Stimulated activated CD4-positive, alpha-beta T cell treated with anti-CD3 and anti-CD28 coated beads, Interleukin-1b, Interleukin-23, amount 100 ng/mL, for 4 hours (primary cell): ENCODE measurements around the gene DMRT2.
A peak's percentile ranks its signal among the peaks of the same experiment; 100 is the strongest.

Experiments used
- DNase-seq, 2 donors: peaks; one replicate each; pipeline ENCODE4 v3.0.0-alpha.2; 2020; ENCODE audit warnings: low read depth in 2 of 2

The DMRT2 gene

DNA sequence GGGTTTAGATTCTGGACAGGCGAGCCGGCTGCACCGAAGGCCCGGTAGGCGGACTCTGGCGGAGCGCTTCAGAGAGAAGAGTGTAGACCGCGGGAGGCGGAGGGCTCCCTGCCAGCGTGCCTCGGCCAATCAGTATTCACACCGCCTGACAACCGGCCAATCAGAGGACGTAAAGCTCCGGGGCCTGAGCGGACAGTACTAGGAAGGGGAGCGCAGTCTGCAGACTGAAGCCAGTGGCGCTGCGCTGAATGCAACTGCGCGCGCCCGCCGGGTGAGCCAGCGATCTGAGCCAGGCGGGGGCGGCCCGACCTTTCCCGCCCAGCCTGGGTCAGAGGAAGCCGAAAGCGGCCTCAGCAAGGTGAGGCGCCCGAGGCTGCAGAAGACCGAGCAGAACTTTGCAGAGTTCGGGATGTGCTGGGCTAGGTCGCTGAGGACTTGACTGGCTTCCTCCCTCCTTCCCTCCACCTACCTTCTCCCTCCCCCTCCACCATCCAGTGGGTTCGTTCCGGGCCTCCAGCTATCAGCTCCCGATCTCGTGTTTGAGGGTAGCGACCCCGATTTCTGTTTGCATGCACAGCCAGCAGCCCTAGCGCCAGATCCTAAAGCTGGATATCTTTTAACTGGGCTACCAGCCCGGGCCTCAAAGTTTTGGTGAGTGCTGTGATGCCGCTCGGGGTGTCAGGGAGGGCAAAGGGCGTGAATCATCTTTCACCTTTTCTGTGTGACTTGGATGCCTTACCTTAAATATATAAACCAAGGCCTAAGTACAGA lies at the start of gene DMRT2:
DMRT2 (plus strand) TSS at position 233 of the 771 bp plus-strand sequence. CDS start 1,257 bp downstream, outside the sequence.
- DNase-seq, result no peak

DNA sequence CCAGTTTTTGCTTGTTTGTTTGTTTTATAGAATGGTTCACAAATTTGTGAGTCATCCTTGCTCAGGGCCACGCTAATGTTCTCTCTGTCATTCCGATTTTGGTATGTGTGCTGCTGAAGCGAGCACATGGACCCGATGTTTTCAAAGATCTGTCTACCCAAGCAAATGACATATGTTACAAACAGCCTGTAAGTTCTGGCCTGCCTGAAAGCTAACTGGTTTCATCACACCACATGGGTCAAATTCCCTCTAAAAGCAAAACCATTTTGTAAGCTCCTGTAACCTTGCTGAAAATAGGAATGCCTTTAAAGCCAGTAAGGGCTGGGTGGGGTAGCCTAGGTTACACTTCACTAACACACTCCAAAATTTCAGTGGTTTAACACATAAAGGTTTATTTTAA lies 48.3 kb upstream of the DMRT2 start:
- DNase-seq, result no peak

DNA sequence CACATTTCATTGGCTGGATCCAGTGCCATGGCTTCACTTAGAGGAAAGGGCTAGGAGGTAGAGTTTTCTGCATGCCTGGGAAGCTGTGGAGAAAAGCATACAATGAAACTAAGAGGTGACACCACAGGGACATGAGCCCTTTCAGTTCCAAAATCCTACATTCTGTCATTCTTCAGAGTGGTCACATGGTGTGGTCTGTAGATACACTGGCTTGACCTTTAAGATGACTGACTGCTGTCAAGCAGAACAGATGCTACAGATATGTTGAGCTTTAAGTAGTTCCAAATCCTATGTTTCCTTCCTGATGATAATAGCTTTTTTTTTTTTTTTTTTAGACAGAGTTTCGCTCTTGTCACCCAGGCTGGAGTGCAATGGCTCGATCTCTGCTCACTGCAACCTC lies 47.5 kb upstream of the DMRT2 start:
- no peak for DNase-seq

DNA sequence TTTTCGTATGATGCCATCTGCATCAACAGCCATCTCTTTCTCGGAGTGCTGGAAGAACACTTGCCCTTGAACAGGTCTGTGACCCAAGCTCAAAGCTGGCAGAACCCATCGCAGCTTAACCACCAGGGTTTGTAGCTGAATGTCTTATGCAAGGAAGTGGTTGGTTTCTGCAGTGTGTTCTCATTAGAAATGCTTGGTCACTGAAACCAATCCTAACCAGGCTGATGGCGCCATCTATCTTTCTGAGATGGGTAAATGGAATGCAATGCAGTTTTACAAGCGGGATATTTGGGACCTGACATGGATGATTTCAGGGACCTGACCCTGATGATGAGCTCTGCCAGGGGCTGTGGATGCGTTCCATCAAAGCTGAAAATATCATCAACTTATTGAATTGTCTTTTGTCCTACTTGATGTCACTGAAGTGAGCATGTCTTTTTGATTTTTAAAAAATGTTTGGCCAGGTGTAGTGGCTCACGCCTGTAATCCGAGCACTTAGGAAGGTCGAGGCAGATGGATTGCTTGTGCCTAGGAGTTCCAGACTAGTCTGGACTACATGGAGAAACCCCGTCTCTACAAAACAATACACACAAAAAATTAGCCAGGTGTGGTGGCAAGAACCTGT lies 45.0 kb upstream of the DMRT2 start:
- no peak for DNase-seq

DNA sequence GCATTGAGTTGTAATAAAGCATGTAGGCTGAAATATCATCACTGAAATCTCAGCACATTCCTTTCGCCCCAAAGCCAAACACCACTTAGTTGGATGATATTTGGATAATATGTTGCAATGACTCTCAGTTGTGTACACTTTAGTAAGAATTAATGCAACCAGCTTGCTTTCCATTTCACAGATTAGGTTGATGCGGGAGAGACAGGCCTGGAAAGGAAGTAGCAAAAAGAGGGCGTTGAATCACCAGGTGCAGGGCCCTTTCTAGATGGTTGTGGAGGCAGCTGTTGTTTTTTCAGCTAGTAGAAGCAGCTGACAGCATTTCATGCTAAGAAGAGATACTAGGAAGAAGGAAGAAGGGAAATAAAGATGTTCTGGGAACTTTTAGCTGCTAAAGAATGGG lies 42.8 kb upstream of the DMRT2 start:
- DNase-seq, result no peak

DNA sequence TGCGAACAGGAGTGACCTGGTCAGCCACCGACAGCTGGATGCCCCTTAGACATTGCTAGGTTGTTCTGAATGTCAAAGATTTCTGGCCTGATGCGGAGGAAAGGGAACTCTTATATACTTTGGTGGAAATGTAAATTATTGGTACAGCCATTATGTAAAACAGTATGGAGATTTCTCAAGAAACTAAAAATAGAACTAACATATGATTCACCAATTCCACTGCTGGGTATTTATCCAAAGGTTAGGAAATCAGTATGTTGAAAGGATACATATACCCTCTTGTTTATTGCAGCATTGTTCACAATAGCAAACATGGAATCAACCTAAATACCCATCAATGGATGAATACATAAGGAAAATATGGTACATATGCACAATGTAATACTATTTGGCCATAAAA lies 41.9 kb upstream of the DMRT2 start:
- DNase-seq, result no peak

DNA sequence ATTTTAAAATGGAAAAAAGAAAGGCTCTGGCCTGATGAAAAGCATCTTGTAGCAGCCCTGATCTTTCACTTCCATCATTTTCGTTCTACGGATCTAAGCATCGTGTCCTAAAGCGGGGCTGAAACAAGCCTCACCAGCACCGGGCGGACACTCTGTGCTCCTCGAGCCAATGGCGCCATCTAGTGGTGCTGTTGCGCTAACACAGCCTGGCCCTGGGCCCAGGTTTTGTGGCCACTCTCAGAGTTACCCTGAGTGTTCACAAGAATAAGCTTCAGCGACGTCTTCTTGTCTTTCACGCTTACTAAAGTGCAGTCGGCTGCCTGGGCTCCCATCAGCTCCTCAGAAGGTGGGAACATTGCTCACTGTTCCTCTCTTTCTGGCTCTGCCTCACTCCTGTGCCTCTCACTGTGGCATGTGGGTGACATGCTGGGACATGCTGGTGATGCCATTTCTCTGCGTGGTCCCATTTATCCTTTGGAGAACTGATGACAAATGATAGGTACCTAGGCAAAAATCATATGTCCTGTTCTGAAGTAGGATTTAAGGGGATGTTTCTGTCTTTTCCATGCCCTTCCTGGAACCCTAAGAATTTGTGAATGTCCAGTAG lies 41.0 kb upstream of the DMRT2 start:
- peak; percentile 41 to 66 for DNase-seq

DNA sequence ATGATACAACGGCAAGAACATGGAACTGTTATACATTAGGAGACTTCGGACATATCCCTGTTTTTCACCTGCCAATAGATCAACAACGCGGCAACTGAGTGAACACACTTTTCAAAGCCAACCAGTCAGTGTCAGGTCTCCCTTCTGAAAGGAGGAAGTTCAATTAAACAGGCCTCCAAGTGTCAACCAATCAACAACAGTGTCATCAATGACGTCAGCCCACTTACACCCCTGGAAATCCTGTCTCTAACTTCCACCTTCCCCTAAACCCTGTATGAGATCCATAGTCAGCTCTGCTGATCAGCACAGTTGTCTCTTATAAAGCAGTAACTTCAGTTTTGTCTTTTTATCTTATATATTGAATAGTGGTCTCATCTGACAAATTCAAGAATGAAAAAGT lies 37.1 kb upstream of the DMRT2 start:
- no peak for DNase-seq

DNA sequence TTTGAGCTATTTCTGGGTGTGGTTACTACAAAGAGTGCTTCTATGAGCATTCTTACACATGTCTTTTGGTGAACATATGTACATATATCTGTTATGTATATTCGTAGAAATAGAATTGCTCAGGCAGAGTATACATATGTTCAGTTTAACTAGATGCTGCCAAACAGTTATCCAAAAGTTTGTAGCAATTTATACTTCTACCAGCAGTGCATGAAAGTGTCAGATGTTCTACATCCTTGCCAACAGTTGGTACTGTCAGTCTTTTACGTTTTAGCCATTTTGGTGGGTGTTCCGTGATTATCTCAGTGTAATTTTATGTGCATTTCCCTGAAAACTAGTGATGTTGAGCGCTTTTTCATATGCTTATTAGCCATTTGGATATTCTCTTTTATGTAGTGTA lies 35.9 kb upstream of the DMRT2 start:
- no peak for DNase-seq

DNA sequence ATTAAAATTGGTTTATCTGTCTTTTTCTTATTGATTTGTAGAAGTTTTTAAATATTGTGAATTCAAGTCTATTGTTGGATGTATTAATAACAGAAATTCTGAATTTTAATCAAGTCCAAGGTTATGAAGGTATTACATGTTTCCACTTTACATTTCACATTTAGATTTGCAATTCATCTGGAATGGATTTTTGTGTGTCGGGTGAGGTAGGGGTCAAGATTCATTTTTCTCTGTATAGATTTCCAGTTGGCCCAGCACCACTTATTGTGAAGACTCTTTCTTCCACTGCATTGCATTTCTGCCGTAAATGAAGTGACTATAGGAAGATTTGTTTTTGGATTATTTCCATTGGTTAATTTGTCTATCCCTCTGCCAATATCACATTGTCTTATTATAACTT lies 35.5 kb upstream of the DMRT2 start:
- DNase-seq, result no peak

DNA sequence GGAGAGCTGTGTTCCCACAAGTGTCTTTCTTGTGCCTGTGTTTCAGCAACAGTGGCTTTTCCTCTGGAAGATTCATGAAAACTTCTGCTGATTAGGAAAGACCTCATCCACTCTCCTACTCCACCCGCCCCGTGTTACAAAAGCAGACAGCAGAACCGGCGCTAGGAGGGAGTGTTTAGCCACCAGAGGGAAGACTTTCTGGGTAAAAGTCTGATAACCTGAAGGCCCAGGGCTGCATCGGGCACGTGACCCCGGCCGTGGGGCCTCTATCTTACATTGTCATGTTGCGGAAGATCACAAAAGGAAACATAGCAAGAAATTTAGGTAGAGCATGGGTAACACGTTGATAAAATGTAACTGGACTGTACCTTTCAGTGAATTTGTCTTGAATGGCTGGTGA lies 32.0 kb upstream of the DMRT2 start:
- no peak for DNase-seq

DNA sequence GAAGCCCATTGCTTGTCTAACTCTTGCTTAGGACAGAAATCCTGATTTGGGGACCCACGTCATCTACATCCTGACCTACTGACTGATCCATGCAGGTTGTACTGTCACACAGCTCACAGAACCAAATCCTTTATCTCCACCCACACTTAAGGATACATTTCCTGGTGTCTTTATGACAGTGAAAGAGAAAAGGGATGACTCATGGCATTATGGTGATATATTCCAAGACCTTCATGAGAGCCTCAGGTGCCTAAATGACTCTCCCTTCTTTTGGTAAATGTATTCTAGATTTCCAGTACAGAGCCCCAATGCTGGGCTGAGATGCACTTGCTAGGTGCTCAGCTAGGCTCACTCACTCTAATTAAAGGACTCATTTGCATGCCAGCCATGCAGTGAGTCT lies 26.0 kb upstream of the DMRT2 start:
- DNase-seq, result no peak

DNA sequence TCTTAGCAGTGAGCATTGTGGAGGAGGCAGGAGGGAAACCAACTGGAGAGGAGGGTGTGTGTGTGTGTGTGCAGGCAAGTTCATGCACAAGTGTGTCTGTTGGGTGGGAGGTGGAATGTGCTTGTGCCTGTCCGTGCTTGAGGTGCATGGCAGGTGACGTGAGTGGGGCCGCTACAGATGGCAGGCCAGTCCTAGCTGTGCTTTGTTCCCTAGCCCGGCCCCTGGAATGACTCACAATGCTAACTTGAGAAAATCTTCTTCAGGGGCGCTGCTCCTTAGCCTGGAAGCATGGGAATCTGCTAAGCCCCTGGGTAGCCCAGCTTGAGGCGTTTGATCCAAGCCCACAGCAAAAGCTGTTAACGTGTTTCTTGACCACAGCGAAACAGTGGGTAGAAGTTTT lies 25.0 kb upstream of the DMRT2 start:
- no peak for DNase-seq

DNA sequence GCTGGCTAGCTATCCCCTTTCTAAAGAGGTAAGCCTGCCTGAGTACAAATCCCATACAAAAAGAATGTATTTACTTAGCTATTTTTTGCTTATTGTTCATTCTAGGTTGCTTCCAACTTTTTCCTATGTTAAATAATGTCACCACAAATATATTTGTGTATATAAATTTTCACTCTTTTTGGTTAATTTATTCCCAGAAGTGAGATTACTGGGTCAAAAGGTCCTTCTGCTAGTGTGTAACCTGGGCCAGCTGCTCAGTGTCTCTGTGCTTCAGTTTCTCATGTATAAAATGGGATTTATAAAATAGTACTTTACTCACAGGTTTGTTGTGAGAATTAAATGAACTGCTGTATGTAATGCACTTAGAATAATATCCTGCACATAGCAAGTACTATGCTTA lies 23.9 kb upstream of the DMRT2 start:
- no peak for DNase-seq

DNA sequence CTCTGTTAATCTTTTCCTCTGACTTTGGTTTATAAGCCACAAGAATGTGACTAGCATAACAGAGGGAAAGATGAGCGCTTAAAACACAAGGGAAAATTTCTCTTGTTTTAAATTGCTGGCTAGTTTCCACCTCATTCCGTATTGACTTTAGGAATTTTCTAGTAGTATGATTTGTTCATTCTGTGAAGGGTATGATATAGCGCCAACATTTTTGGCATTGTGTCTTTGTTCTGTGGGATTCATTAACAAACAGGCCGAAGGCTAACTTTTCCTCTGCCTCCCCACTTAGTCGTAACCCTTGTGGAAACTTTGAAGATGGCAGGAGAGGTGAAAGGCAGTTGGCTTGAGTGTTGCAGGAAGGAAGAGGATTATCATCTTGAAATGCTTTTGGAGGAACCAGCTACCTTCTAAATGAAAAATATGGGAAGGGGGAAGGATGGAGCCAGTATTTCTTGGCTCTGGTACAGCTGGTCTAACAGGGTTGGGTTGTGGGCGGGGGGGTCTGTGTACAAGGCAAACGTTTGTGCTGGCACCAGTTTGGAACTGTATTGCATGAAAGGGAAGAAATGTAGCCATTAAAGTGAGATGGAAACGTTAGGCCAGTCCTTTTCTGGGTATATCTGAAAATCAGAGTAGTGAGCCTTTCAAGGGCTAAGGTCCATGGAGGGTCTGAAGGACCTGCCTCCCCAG lies 21.5 kb upstream of the DMRT2 start:
- DNase-seq, result no peak

DNA sequence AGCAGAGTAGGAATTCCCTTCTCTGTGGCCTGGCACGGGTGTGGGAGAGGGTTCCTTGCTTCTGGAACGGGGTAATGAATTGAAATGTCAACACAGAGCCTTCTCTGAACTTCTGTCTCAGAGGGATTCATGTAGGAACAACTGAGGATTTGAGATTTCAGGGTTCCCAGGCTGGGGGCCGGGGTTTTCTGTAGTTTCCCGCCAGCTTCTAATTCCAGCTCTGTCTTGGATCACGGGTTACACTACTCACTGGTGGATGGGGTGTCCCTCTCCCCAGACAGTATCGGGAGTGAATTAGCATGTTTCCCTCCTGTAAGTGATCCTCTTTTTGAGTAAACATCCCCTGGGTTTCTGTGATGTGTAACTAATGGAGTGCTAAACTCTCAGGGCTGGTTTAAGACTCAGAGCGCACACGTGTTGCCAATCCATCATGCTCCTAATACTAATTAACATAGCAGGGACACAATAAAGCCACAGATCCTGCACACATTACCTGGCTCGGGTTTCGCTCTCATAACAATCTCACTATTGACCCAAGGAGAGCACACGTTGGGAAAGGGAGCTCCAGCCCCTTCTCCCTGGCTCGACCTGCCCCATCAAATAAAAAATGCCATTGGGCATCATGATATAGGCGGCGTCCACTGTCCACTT lies 18.1 kb upstream of the DMRT2 start:
- no peak for DNase-seq

DNA sequence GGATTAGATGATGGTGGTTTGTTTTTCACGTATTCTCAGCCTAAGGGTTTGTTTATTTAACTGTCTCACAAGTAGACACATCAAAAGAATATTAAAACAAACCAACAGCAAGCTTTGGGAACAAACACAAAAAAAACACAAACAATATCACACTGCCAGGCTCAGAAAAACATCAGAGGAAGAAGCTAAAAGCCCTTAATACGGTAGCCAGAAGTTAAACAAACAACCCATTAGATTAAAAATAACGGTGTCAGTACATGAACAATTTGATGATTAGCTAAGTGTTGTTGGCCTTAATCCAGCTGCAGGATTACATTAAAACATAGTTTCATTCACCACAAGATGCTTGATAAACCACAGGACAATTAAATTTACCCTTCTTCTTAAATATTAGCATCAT lies 15.9 kb upstream of the DMRT2 start:
- DNase-seq, result no peak

DNA sequence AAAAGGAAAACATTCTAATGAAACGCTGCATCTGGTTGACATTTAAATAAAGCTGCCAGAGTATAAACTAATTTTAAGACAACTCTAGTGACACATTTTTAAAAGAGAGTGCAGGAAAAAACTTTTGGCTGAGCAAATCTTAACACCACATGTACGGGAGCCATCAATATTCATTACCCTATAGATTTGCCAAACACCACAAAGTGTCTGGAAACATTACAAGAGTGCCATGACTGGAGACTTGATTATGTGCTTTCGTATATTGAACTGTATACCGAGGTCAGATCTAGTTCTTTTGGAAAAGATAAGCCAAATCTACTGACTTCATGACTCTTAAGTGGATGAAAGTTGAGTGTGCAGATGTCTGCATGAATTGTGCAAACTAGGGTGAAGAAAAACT lies 10.6 kb upstream of the DMRT2 start:
- DNase-seq, result no peak

DNA sequence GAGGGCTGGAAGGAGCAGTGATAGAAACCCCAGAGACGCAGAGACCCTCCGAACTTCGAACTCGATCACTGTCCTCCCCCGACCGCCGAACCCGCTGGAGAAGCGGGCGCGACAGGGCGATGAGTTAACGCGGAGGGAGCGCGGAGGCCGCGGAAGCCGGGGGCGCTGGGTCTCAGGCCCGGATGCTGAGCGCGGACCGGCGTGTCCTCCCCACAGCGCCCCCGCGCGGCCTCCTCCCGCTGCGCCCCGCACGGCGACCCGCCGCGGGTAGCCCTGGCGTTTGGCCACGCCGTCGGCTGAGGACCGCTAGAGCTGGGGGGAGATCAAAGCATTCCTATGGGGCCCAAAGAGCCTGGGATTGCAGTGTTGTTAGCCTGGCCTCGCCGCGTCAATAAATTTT lies 7.7 kb upstream of the DMRT2 start:
- no peak for DNase-seq

DNA sequence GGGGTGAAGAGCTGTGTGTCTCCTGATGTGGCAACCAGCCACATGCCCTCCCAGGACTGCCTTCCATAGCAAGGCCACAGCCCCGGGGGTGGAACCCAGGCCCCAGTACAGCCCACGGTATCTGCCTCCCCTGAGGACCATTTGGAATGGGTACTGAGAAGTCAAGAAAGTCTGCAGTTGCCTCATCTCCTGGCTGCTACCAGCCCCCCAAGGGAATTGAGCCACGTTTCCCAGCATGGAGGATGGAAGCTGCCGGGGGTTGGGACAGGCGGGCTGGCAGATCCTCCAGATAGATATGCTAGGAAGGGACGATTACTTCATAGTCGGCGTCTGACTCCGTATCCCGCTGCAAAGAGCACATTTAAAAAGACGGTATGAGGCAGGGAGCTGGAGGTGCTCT lies 5.5 kb upstream of the DMRT2 start:
- DNase-seq, result no peak

DNA sequence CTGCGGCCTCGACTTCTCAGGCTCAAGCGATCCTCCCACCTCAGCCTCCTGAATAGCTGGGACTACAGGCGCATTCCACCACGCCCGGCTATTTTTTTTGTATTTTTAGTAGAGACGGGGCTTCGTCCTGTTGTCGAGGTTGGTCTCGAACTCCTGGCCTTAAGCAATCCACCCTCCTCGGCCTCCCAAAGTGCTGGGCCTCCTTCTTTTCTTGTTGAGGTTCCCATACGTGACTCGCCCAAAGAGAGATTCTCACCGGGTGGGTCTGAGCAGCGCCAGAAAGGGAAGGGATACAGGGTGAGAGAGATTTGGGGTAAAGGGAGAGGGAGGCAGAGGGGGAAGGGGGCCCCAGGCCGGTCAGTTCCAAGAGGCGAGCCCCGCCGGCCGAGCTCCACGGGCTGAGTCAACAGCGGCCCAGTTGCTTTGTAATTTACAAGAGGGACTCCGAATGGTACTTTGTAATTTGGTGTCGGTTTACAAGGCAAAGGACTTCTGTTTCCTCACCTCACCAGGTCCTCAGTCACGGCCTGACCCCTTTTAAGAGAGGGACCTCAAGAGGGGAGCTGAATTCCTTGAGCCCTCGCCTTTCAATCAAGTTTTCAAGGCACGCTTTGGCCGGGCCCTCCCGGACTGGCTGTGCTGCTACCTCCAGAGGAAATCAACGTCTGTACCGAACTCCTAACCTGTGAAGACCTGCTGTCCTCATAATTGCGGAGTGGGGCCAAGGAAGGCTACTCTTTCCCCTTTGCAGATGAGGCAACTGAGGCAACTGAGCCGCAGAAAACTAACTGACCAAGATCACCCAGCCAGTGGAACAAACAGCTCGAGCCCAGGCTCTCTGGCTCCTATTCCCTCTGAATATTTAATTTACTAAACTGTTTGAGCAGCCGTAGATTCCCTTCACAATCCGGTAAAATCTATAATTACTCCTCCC lies 3.3 kb upstream of the DMRT2 start:
- no peak for DNase-seq
